H1 (cell line): Measurements from ENCODE around the gene MRM2.

Source experiments
- CEBPB ChIP-seq: IDR thresholded peaks from 2 replicates; pipeline ENCODE4 v1.6.1; 2012; ENCODE audit warnings: low read depth, low read length
- CHD1 ChIP-seq: IDR thresholded peaks from 2 replicates; pipeline ENCODE4 v1.6.1; 2012; ENCODE audit warnings: low read depth, low read length, improper control_type of control experiment
- EP300 ChIP-seq, 2 experiments: IDR thresholded peaks; 1 replicate in 1 of 2; 2 replicates in 1 of 2; pipeline ENCODE4 v1.6.1; 2011 to 2012; ENCODE audit warnings: low read depth in 2 of 2, low read length in 2 of 2, mild to moderate bottlenecking in 2 of 2, borderline replicate concordance in 1 of 2, inconsistent platforms in 1 of 2, moderate library complexity in 1 of 2
- HDAC6 ChIP-seq: IDR thresholded peaks from one replicate; pipeline ENCODE4 v1.7.1; 2012; ENCODE audit warnings: low read depth, mild to moderate bottlenecking, inconsistent platforms, low read length, moderate library complexity
- POLR2A ChIP-seq, 2 experiments: IDR thresholded peaks; 1 replicate in 1 of 2; 2 replicates in 1 of 2; pipeline ENCODE4 v1.6.1; 2011; ENCODE audit warnings: low read depth in 2 of 2, low read length in 2 of 2, mild to moderate bottlenecking in 2 of 2; ENCODE audit errors: control extremely low read depth in 1 of 2
- RFX5 ChIP-seq: IDR thresholded peaks from 2 replicates; pipeline ENCODE4 v1.6.1; 2011; ENCODE audit warnings: low read depth, low read length, improper control_type of control experiment, borderline replicate concordance
- SIN3A ChIP-seq, 2 experiments: IDR thresholded peaks in 1 of 2; conservative IDR thresholded peaks in 1 of 2; 2 replicates each; pipeline ENCODE4 v1.6.1; 2011 to 2012; ENCODE audit warnings: low read length in 2 of 2, improper control_type of control experiment in 1 of 2, low read depth in 1 of 2, mild to moderate bottlenecking in 1 of 2
- SP1 ChIP-seq: IDR thresholded peaks from 2 replicates; pipeline ENCODE4 v1.6.1; 2011; ENCODE audit warnings: low read depth, low read length
- SUZ12 ChIP-seq: fragments of 200-600 bp; sonication (generic); IDR thresholded peaks from 2 replicates; pipeline ENCODE4 v1.6.1; 2012; ENCODE audit warnings: mild to moderate bottlenecking, inconsistent platforms, low read length, moderate library complexity, mixed read lengths
- TCF12 ChIP-seq: IDR thresholded peaks from 2 replicates; pipeline ENCODE4 v1.6.1; 2011; ENCODE audit warnings: low read depth, mild to moderate bottlenecking, low read length
- TEAD4 ChIP-seq: IDR thresholded peaks from 2 replicates; pipeline ENCODE4 v1.6.1; 2012; ENCODE audit warnings: low read depth, low read length, inconsistent platforms, mixed read lengths
- YY1 ChIP-seq: IDR thresholded peaks from 2 replicates; pipeline ENCODE4 v1.6.1; 2011; ENCODE audit warnings: low read depth, mild to moderate bottlenecking, low read length
- TF ChIP-seq, protein P1 (sequence below), 3 experiments: IDR thresholded peaks; 1 replicate in 2 of 3; 2 replicates in 1 of 3; pipeline versions ENCODE4 v1.5.1 to v1.6.1; 2011; ENCODE audit warnings: low read length in 3 of 3, mild to moderate bottlenecking in 3 of 3, inconsistent platforms in 2 of 3, low read depth in 1 of 3, moderate library complexity in 1 of 3; ENCODE audit not compliant: insufficient read depth in 1 of 3; ENCODE audit errors: control extremely low read depth in 1 of 3

DNA sequence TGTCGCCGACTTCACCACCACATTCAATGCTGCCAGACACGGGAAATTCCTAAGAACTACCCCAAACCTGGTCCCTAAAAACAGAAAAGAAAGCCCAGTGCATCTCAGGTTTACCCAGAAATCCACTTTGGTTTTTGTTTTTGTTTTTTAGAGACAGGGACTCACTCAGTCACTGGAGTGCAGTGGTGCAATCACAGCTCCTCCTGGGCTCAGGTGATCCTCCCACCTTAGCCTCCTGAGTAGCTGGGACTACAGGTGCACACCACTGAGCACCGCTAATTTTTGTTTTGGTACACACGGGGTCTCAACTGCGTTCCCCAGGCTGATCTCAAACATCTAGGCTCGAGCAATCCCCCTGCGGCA lies 32.1 kb downstream of the MRM2 start:
- TF ChIP-seq, protein P1, sequence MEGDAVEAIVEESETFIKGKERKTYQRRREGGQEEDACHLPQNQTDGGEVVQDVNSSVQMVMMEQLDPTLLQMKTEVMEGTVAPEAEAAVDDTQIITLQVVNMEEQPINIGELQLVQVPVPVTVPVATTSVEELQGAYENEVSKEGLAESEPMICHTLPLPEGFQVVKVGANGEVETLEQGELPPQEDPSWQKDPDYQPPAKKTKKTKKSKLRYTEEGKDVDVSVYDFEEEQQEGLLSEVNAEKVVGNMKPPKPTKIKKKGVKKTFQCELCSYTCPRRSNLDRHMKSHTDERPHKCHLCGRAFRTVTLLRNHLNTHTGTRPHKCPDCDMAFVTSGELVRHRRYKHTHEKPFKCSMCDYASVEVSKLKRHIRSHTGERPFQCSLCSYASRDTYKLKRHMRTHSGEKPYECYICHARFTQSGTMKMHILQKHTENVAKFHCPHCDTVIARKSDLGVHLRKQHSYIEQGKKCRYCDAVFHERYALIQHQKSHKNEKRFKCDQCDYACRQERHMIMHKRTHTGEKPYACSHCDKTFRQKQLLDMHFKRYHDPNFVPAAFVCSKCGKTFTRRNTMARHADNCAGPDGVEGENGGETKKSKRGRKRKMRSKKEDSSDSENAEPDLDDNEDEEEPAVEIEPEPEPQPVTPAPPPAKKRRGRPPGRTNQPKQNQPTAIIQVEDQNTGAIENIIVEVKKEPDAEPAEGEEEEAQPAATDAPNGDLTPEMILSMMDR (IDR thresholded peaks at IDR 0.05; ENCODE audit: control extremely low read depth in 1 of 3, insufficient read depth in 1 of 3, low read depth in 1 of 3, low read length in 3 of 3): no peak
- TF ChIP-seq YY1: no peak
- TF ChIP-seq SUZ12: no peak
- TF ChIP-seq SIN3A (conservative IDR thresholded peaks at IDR 0.05 in 1 of 2, IDR thresholded peaks at IDR 0.05 in 1 of 2; ENCODE audit: low read depth in 1 of 2, low read length in 2 of 2): no peak
- TF ChIP-seq SP1: no peak
- no peak for TF ChIP-seq EP300 (IDR thresholded peaks at IDR 0.05; ENCODE audit: borderline replicate concordance in 1 of 2, low read depth in 2 of 2, low read length in 2 of 2)
- no peak for TF ChIP-seq POLR2A (IDR thresholded peaks at IDR 0.05; ENCODE audit: control extremely low read depth in 1 of 2, low read depth in 2 of 2, low read length in 2 of 2)
- no peak for TF ChIP-seq RFX5
- TF ChIP-seq TEAD4: no peak
- TF ChIP-seq CHD1: no peak
- TF ChIP-seq TCF12: no peak
- TF ChIP-seq CEBPB: no peak
- TF ChIP-seq HDAC6: no peak
